GM21528 (cell line): ENCODE measurements around the gene RCL1.

Experiments used
- ATAC-seq: cut with Tn5 transposase; IDR thresholded peaks from one replicate; pipeline ENCODE4 v1.9.1; 2021; ENCODE audit warnings: mild to moderate bottlenecking, moderate library complexity; ENCODE audit not compliant: unreplicated experiment, low FRiP score

The RCL1 gene

DNA sequence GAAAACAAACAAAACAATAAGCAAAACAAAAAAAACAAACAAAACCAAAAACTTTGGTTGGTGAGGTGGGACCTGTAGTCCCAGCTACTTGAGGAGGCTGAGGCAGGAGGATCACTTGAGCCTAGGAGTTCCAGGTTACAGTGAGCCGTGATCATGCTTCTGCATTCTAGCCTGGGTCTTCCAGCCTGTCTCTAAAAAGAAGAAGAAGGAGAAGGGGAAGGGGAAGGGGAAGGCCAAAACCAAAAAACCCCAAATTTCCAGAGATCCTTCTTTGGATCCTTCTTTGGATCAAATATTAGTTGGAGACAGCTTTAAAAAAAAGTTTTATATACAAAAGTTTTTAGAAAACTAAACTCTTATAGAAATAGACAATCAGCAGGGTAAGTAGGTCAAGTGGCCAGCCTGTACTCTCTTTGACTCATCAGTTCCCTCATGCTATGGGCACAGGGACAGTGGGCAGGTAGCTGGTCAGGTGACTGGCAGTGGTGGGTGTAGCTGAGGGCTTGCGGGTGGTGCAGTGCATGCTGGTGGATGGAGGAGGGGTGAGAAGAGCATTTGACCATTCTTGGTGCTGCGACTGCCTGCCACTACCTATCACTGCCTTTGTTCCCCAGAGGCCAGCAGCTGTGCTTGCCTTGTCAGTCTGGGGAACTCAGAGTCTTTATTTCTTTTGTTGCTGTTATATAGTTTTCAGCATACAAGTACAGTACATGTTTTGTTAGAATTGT, 12.6 kb downstream of the RCL1 start:
- no peak for ATAC-seq

GRCh38 chr9:4810565-4810964, 17.8 kb downstream of the RCL1 start:
- no peak for ATAC-seq

GRCh38 chr9:4811824-4812223, 19.1 kb downstream of the RCL1 start:
- no peak for ATAC-seq

GRCh38 chr9:4812858-4813257, 20.1 kb downstream of the RCL1 start:
- ATAC-seq, result no peak

GRCh38 chr9:4814913-4815312, 22.2 kb downstream of the RCL1 start:
- no peak for ATAC-seq

DNA sequence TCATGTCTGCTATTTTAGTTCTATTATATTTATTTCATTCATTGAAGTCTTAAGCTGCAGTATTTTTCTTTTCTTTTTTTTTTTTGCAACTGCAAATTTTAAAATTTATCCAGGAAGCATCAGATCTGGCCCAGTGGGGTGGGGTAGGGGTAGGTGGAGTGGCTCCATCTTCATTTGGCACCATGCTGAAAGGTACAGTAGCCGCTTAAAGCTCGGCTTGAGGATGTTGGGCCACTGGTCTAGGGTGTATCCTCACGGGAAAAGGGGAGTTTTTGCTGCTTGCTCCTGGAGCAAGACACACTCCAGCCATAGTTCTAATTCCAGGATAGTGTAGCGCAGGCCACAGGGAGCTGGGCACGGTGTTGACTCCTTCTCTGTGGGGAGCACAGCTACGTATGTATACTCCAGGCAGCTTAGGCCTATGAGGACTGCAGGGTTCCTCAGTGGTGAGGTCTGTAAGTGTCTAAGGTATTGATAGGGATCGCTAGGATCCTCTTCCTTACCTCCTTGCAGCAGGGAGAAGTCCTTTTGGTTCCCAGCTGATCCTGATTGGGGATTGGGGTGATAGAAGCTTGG, 22.7 kb downstream of the RCL1 start:
- no peak for ATAC-seq

DNA sequence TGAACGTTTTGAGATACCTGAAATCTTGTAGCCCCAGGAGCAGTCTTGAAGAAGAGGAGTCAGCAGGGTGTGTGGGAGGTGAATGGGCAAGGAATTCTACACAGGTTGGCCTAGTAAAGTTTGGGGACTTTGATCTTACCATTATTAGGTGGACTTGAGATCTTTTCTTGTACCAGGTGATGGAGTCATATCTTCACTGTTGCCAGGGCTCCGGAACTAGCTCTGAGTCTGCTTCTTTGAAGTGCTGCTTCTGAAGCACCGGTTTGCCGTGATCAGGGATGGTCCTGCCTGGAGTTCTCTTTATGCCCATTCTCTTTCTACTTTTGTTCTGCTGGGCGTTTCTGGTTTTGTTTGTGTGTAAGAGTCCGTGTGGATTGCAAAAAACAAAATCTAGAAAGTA, 27.4 kb downstream of the RCL1 start:
- no peak for ATAC-seq

DNA sequence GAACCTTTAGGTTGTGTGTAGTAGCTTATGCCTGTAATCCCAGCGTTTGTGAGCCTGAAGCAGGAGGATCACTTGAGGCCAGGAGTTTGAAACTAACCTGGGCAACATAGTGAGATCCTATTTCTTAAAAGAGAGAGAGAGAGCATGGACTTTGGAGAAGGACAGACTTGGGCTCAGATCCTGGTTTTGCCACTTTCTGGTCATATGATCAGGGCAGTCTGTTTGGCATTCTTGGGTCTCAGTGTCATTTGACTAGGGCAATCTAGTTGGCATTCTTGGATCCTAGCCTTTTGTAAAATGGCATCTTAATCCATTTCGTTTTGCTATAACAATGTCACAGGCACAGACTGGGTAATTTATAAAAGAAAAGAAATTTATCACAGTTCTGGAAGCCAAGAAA, 28.4 kb downstream of the RCL1 start:
- no peak for ATAC-seq

DNA sequence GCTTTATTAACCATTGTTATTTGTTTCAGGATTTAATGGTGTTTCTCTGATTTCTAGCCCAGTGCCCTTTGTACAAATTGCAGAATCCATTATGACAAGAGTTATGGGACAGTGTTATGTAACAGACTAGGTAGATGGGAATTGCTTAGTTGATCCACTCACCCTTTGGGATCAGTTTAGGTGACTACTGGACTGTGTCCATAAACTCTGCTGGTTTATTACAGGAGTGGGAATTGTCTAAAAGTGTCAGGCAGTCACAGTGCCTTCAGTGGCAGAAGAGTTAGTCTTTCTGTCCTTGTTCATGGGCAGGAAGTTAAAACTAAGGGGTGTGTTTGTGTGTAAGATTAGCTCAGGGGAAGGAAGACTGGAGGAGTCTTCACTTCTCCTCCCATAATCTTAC, 29.3 kb downstream of the RCL1 start:
- ATAC-seq, result no peak

GRCh38 chr9:4826417-4827166, 33.8 kb downstream of the RCL1 start:
- ATAC-seq, result no peak

DNA sequence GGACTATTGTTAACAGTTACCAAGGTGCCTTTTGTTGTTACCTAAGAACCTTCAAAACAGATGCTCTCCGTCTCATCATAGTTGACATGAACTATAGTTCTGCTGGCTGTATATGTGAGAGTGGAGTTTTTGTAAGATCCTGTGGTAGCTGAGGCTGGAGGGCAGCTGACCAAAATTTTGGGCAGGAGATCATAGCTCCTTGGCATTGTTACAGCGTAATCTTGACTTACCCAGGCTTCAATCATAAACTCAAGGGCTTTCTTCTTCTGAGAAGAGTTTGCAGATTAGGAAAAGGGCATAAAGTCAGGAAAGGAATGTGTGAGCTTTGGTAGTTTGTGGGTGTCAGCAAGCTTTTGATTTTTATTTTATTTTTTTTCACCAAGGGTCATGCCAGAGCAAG, 34.5 kb downstream of the RCL1 start:
- no peak for ATAC-seq

GRCh38 chr9:4828761-4829160, 36.0 kb downstream of the RCL1 start:
- ATAC-seq, result no peak

GRCh38 chr9:4829969-4830368, 37.2 kb downstream of the RCL1 start:
- ATAC-seq, result no peak

DNA sequence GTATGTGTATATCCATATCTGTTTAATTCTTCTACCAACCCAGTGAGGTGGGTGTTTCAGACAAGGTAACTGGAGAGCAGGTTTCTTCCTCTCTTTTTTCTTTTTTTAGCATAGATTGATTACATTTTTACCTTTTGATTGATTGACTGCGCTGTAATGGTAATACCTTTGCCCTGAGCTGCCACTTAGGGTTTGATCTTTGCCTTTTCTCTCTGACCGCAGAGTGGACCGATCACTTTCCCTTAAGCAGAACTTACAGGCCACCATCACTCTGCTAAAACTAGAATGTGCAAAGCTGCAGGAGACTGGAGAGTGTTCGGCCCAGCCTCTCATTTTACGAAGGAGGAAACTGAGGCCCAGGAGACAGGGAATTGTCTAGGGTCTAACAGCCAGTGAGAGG, 38.0 kb downstream of the RCL1 start:
- no peak for ATAC-seq

DNA sequence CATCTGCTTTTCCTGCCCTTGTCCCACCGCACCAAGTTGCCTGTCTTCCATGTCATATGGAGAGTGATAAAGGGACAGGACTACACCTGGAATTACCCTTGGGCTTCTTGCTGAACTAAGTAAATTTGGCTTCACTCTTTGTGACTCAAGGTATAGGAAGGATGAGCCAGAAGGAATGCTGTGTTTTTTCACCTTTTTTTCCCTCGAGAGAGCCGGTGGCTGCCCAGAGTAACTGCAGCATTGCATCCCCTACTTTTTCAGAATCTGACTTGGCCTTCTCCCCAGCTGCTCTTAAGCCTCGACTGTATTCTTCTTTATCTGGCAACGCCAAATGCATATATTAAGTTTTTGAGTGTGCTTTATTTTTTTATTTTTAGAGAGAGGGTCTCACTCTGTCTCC, 38.4 kb downstream of the RCL1 start:
- ATAC-seq, result no peak

- no peak for ATAC-seq
Measured at GRCh38 chr9:4831944-4832343, 39.2 kb downstream of the RCL1 start.

DNA sequence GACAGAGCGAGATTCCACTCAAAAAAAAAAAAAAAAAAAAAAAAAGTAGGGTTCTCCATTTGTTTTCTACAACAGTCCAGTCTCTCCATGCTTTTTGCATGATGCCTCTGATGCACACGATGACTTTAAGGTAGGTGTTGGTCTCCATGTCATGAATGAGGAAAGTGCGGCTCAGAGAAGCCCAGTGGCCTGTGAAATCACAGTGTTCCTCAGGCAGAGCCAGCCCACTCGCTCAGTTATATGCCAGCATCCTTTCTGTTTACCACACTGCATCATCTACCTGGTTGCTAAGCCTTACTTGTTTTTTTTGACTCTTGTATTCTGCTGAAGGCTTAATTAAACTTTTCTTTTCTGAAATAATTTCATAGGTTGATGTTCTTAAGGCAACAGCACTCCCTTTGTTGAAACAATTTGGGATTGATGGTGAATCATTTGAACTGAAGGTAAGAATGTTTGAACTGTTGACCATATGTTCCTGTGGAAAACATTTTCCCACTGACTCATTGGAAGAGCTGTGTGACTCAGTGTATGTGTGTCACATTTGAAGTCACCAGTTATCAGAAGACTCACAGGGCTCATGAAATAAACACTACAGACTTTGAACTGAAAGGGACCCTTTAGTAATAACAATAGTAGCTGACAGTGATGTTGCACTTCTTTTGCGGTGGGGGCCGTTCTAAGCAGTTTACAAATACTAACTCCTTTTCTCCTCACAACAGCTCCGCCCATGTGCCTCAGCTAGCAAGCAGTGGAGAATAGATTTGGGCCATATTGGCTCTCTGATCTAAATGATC, 40.2 kb downstream of the RCL1 start:
- no peak for ATAC-seq

DNA sequence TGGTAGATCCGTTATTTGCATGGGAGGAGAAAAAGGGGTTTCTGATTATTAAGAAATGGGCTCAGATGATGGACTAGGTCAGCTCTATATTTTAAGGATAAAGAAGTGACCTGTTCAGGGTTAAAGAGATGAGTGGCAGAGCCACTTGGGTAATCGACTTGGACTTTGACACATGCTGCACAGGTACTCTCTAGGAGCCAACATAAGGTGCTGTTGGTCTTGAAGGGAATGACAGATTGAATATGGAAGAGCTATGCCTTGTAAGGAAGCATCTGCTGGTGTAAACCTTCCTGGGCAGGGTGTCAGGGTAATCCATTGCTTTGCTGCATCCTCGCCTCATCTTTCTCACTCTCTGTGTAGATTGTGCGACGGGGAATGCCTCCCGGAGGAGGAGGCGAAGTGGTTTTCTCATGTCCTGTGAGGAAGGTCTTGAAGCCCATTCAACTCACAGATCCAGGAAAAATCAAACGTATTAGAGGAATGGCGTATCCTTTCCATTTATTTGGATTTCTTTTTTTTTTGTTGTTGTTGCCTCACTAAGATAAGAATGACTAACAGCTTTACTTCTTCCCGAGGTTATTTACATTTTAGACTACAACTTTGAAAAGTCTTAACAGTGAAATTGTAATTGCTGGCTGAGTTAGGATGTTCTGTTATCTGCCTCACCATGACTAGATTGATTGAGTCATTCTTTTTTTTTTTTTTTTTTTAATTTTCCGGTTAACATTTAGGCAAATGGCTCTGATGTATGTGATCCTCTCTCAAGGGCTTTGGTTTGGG, 41.2 kb downstream of the RCL1 start:
- ATAC-seq, result no peak

- no peak for ATAC-seq
Measured at GRCh38 chr9:4836676-4837075, 43.9 kb downstream of the RCL1 start.
